ENCODE results near the gene NEK6.
A peak's percentile ranks its signal among the peaks of the same experiment; 100 is the strongest.
"Not testable (repeated sequence)": the region's sequence is repeated elsewhere in the genome, so short reads cannot be mapped to it uniquely, and the experiment has no call there.

NEK6 gene

GRCh38 chr9:124251204-124251603, 6.5 kb upstream of the NEK6 start:
- ATAC-seq: no peak
- Mint-ChIP-seq H3K4me1 (peaks cover 28% of the 10 kb centered on the region), H3K27me3 (no peaks in the 10 kb centered on the region), H3K9me3 (no peaks in the 10 kb centered on the region), H3K4me3 (no peak overlapping the region), H3K36me3 (no peaks in the 10 kb centered on the region), H3K27ac (no peak overlapping the region)

GRCh38 chr9:124251605-124252378, 6.0 kb upstream of the NEK6 start:
- Mint-ChIP-seq H3K9me3 (no peaks in the 10 kb centered on the region), H3K27me3 (no peaks in the 10 kb centered on the region), H3K27ac (no peak overlapping the region), H3K4me3 (no peak overlapping the region), H3K36me3 (no peaks in the 10 kb centered on the region), H3K4me1 (peaks cover 34% of the 10 kb centered on the region)
- no peak for ATAC-seq

- H3K27me3 Mint-ChIP-seq, H3K9me3 Mint-ChIP-seq, ATAC-seq, H3K4me3 Mint-ChIP-seq, H3K36me3 Mint-ChIP-seq: not testable (repeated sequence)
- Mint-ChIP-seq H3K27ac (peak overlapping the region; percentile 74), H3K4me1 (peaks cover 42% of the 10 kb centered on the region)
These were observed 4.9 kb upstream of the NEK6 start for GRCh38 chr9:124252878-124253277.

- no peaks in the 10 kb centered on the region for H3K27me3 Mint-ChIP-seq
- peaks cover 42% of the 10 kb centered on the region for H3K4me1 Mint-ChIP-seq
- H3K4me3 Mint-ChIP-seq: no peak overlapping the region
- no peaks in the 10 kb centered on the region for H3K9me3 Mint-ChIP-seq
- peaks cover 16% of the 10 kb centered on the region for H3K36me3 Mint-ChIP-seq
- peak; percentile 82 for ATAC-seq
- peak overlapping the region; percentile 74 for H3K27ac Mint-ChIP-seq
These were observed 3.5 kb upstream of the NEK6 start for GRCh38 chr9:124254261-124254682.

- Mint-ChIP-seq H3K4me3 (no peak overlapping the region), H3K27me3 (no peaks in the 10 kb centered on the region), H3K27ac (peak overlapping the region; percentile 74), H3K4me1 (peaks cover 49% of the 10 kb centered on the region), H3K9me3 (no peaks in the 10 kb centered on the region), H3K36me3 (peaks cover 24% of the 10 kb centered on the region)
- ATAC-seq: no peak
These were observed 2.5 kb upstream of the NEK6 start for GRCh38 chr9:124255222-124255621.

GRCh38 chr9:124256517-124257069, 1.2 kb upstream of the NEK6 start:
- peak overlapping the region; percentile 93 for H3K27ac Mint-ChIP-seq
- H3K27me3 Mint-ChIP-seq: no peaks in the 10 kb centered on the region
- peaks cover 24% of the 10 kb centered on the region for H3K36me3 Mint-ChIP-seq
- no peak for ATAC-seq
- H3K9me3 Mint-ChIP-seq: no peaks in the 10 kb centered on the region
- H3K4me3 Mint-ChIP-seq: peak overlapping the region; percentile 94
- peaks cover 63% of the 10 kb centered on the region for H3K4me1 Mint-ChIP-seq

- ATAC-seq: peak; percentile 6
- H3K4me1 Mint-ChIP-seq: peaks cover 69% of the 10 kb centered on the region
- H3K27ac Mint-ChIP-seq: peak overlapping the region; percentile 93
- H3K9me3 Mint-ChIP-seq: no peaks in the 10 kb centered on the region
- peaks cover 28% of the 10 kb centered on the region for H3K36me3 Mint-ChIP-seq
- peak overlapping the region; percentile 94 for H3K4me3 Mint-ChIP-seq
- H3K27me3 Mint-ChIP-seq: no peaks in the 10 kb centered on the region
These were observed 492 bp upstream of the NEK6 start for GRCh38 chr9:124257070-124257843.

GRCh38 chr9:124258607-124259157, 933 bp downstream of the NEK6 start:
- H3K27ac Mint-ChIP-seq: peak overlapping the region; percentile 93
- no peaks in the 10 kb centered on the region for H3K9me3 Mint-ChIP-seq
- H3K4me3 Mint-ChIP-seq: peak overlapping the region; percentile 99
- peak; percentile 20 for ATAC-seq
- H3K36me3 Mint-ChIP-seq: peaks cover 28% of the 10 kb centered on the region
- no peaks in the 10 kb centered on the region for H3K27me3 Mint-ChIP-seq
- H3K4me1 Mint-ChIP-seq: peaks cover 80% of the 10 kb centered on the region

- Mint-ChIP-seq H3K27ac (peak overlapping the region; percentile 93), H3K4me1 (peaks cover 80% of the 10 kb centered on the region), H3K27me3 (no peaks in the 10 kb centered on the region)
These were observed 1.5 kb downstream of the NEK6 start for GRCh38 chr9:124259158-124259808.

GRCh38 chr9:124260769-124261603, 3.2 kb downstream of the NEK6 start:
- Mint-ChIP-seq H3K27ac (peak overlapping the region; percentile 93), H3K4me3 (peak overlapping the region; percentile 99), H3K9me3 (no peaks in the 10 kb centered on the region), H3K4me1 (peaks cover 80% of the 10 kb centered on the region), H3K27me3 (no peaks in the 10 kb centered on the region), H3K36me3 (peaks cover 28% of the 10 kb centered on the region)
- ATAC-seq: no peak

More at GRCh38 chr9:124259158-124259808, 1.5 kb downstream of the NEK6 start:
- ATAC-seq: no peak
- Mint-ChIP-seq H3K9me3 (no peaks in the 10 kb centered on the region), H3K36me3 (peaks cover 28% of the 10 kb centered on the region), H3K4me3 (peak overlapping the region; percentile 99)

- Mint-ChIP-seq H3K4me3 (peak overlapping the region; percentile 99), H3K27me3 (no peaks in the 10 kb centered on the region), H3K4me1 (peaks cover 80% of the 10 kb centered on the region), H3K36me3 (peaks cover 28% of the 10 kb centered on the region), H3K9me3 (no peaks in the 10 kb centered on the region), H3K27ac (peak overlapping the region; percentile 93)
- no peak for ATAC-seq
These were observed 4.2 kb downstream of the NEK6 start for GRCh38 chr9:124261736-124262648.

GRCh38 chr9:124262649-124262972, 4.9 kb downstream of the NEK6 start:
- no peak for ATAC-seq
- no peaks in the 10 kb centered on the region for H3K27me3 Mint-ChIP-seq
- H3K4me1 Mint-ChIP-seq: peaks cover 80% of the 10 kb centered on the region
- H3K4me3 Mint-ChIP-seq: peak overlapping the region; percentile 99
- H3K27ac Mint-ChIP-seq: peak overlapping the region; percentile 93
- H3K36me3 Mint-ChIP-seq: peaks cover 24% of the 10 kb centered on the region
- no peaks in the 10 kb centered on the region for H3K9me3 Mint-ChIP-seq

- H3K36me3 Mint-ChIP-seq: peaks cover 22% of the 10 kb centered on the region
- H3K4me3 Mint-ChIP-seq: peak overlapping the region; percentile 99
- no peak for ATAC-seq
- H3K27ac Mint-ChIP-seq: peak overlapping the region; percentile 93
- no peaks in the 10 kb centered on the region for H3K27me3 Mint-ChIP-seq
- peaks cover 86% of the 10 kb centered on the region for H3K4me1 Mint-ChIP-seq
- H3K9me3 Mint-ChIP-seq: no peaks in the 10 kb centered on the region
These were observed 5.5 kb downstream of the NEK6 start for GRCh38 chr9:124263213-124263612.
